PC-9 (cell line): ENCODE results near the gene ITGAE. TPM values are rescaled to one million over a fixed set of nuclear protein-coding genes. Genes with fewer than 3 reads are reported as not detected.

Source experiments
- BruUV-seq: library from RNA; stranded (reverse); fragments of 400-500 nt; replicated peaks from 2 replicates; lab custom pipeline; 2021; lab: Mats Ljungman, UMichigan
- CTCF ChIA-PET: fragments of 300-600 bp; sonication (Branson Sonifier 250); formaldehyde crosslinking; loops from one replicate; lab custom pipeline; 2022; ENCODE audit warnings: antibody characterized with exemption; lab: Charles Lee
- POLR2A ChIA-PET: fragments of 300-600 bp; sonication (Branson Sonifier 250); formaldehyde crosslinking; loops from one replicate; lab custom pipeline; 2022; ENCODE audit warnings: antibody characterized with exemption; ENCODE audit not compliant: unreplicated experiment; lab: Charles Lee
- DNase-seq, 2 experiments: peaks; one replicate each; pipeline versions ENCODE4 v3.0.0 to v3.0.0-alpha.2; 2015 to 2022; ENCODE audit warnings: mixed read lengths in 1 of 2
- H2AFZ ChIP-seq: fragments of 200-600 bp; sonication (generic); 2 replicates; pipeline ENCODE4 v1.8.1; 2017; ENCODE audit warnings: antibody characterized with exemption
- H3F3A ChIP-seq: fragments of 200-600 bp; sonication (generic); 2 replicates; pipeline ENCODE4 v1.8.1; 2017; ENCODE audit warnings: antibody characterized with exemption, mild to moderate bottlenecking, low read depth; ENCODE audit not compliant: insufficient read depth
- H3K27ac ChIP-seq: fragments of 200-600 bp; sonication (generic); 2 replicates; pipeline ENCODE4 v1.6.1; 2016; ENCODE audit warnings: mixed run types
- H3K27me3 ChIP-seq: fragments of 200-600 bp; sonication (generic); 2 replicates; pipeline ENCODE4 v1.6.1; 2016; ENCODE audit warnings: low read depth, mixed run types; ENCODE audit not compliant: insufficient read depth
- H3K36me3 ChIP-seq: fragments of 200-600 bp; sonication (generic); 2 replicates; pipeline ENCODE4 v1.6.1; 2016; ENCODE audit warnings: low read depth, mixed run types
- H3K4me1 ChIP-seq: fragments of 200-600 bp; sonication (generic); replicated peaks from 2 replicates; pipeline ENCODE4 v1.6.1; 2016; ENCODE audit warnings: mixed run types; ENCODE audit not compliant: insufficient read depth
- H3K4me2 ChIP-seq: fragments of 200-600 bp; sonication (generic); 2 replicates; pipeline ENCODE4 v1.6.1; 2017; ENCODE audit warnings: mixed run types
- H3K4me3 ChIP-seq: fragments of 200-600 bp; sonication (generic); 2 replicates; pipeline ENCODE4 v1.6.1; 2016; ENCODE audit warnings: mixed run types
- H3K79me2 ChIP-seq: fragments of 200-600 bp; sonication (generic); 2 replicates; pipeline ENCODE4 v1.6.1; 2017; ENCODE audit warnings: low read depth, mixed run types
- H3K9me2 ChIP-seq: fragments of 200-600 bp; sonication (generic); 2 replicates; pipeline ENCODE4 v1.8.1; 2017; ENCODE audit warnings: mild to moderate bottlenecking; ENCODE audit not compliant: insufficient read depth
- H3K9me3 ChIP-seq: fragments of 200-600 bp; sonication (generic); 2 replicates; pipeline ENCODE4 v1.8.1; 2016; ENCODE audit warnings: low read depth; ENCODE audit not compliant: insufficient read depth
- H4K20me1 ChIP-seq: fragments of 200-600 bp; sonication (generic); 2 replicates; pipeline ENCODE4 v1.8.1; 2017; ENCODE audit not compliant: insufficient read depth
- EZH2 ChIP-seq: fragments of 200-600 bp; sonication (generic); IDR thresholded peaks from 2 replicates; pipeline ENCODE4 v1.8.0; 2017; ENCODE audit warnings: antibody characterized with exemption, low read depth
- intact Hi-C: fragments of 100-400 bp; cut with micrococcal nuclease; formaldehyde crosslinking; loops from one replicate; pipeline ENCODE4 v1.10.0; 2022; ENCODE audit not compliant: unreplicated experiment
- total RNA-seq: library from RNA; stranded (reverse); gene quantifications from 2 replicates; pipeline ENCODE4 v1.2.3, GENCODE V29; 2021
- TF ChIP-seq, protein P1 (sequence below): fragments of 200-600 bp; sonication (generic); conservative IDR thresholded peaks from 2 replicates; pipeline ENCODE4 v1.6.1; 2017; ENCODE audit warnings: mixed run types, antibody characterized with exemption, mild to moderate bottlenecking, moderate library complexity

Gene ITGAE
- total RNA-seq, 1 experiment from 2014 or later, result 52.8 TPM

DNA sequence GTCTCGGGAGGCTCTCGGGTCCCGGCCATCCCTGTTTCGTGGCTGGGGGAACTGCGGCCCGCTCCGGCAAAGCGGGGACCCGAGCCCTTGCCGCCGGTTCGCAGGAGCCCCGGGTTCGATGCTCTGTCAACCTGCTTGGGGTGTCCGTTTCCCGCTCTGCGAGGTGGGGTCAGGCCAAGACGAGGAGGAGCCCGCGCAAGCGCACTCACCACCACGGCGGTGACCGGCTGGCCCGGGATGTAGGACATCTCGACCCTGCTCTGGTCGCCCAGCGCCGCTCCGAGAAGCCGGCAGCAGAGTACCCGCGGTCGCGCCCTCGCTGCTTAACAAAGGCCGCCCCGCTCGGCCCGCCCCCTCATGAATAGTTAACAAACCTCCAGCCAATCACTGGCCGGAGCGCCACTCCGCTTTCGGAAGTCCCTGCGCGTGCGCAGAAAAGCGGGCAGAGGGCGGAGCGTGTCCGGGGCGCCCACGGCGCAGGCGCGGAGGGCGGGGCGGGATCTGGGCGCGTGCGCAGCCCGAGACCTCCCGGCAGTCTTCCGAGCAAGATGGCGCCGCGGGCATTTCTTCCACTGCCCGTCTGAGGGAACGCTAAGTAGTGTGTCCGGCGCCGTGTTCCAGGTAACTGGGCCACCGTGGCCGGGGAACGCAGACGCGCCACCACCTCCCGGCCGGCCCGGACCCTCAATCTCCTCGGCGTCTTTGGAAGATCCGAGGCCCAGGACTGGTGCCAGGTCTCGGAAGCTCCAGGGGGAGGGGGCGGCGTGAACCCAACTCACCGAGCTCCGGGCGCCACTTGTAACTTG is 132.5 kb downstream of the ITGAE start, which contains the start of the genes EMC6 and TAX1BP3:
Gene EMC6 (plus strand): TSS at position 534 of the 806 bp plus-strand sequence. CDS start 335 bp downstream, outside the sequence.
Gene TAX1BP3 (minus strand): TSS at position 300 of the 806 bp plus-strand sequence. CDS start 52 bp downstream, at position 248.
- Histone ChIP-seq H3K4me2 (peak within 1 kb of the TSS; percentile 98), H3F3A (peaks cover 24% of the 10 kb centered on the region), H3K79me2 (peaks cover 63% of the 10 kb centered on the region), H3K4me1 (peaks cover 25% of the 10 kb centered on the region), H4K20me1 (peaks cover 39% of the 10 kb centered on the region), H3K4me3 (peak within 1 kb of the TSS; percentile 95), H3K36me3 (no peaks in the 10 kb centered on the region), H3K27me3 (no peaks in the 10 kb centered on the region), H3K9me2 (no peaks in the 10 kb centered on the region), H3K27ac (peak within 1 kb of the TSS; percentile 88), H2AFZ (peak within 1 kb of the TSS; percentile 83), H3K9me3 (no peaks in the 10 kb centered on the region)
- ChIA-PET POLR2A (interaction anchor here (0.6 to 1.7 kb wide), 5 partner anchors 32 to 659 kb away, joined by 3 to 26 read pairs (median 6); partner anchors contain the start of genes CTNS and SHPK), CTCF (interaction anchor here (0.6 kb wide), 1 partner anchor 464 kb away, joined by 3 read pairs; no protein-coding TSS in a partner anchor)
- no peak for TF ChIP-seq EZH2
- TF ChIP-seq, protein P1, sequence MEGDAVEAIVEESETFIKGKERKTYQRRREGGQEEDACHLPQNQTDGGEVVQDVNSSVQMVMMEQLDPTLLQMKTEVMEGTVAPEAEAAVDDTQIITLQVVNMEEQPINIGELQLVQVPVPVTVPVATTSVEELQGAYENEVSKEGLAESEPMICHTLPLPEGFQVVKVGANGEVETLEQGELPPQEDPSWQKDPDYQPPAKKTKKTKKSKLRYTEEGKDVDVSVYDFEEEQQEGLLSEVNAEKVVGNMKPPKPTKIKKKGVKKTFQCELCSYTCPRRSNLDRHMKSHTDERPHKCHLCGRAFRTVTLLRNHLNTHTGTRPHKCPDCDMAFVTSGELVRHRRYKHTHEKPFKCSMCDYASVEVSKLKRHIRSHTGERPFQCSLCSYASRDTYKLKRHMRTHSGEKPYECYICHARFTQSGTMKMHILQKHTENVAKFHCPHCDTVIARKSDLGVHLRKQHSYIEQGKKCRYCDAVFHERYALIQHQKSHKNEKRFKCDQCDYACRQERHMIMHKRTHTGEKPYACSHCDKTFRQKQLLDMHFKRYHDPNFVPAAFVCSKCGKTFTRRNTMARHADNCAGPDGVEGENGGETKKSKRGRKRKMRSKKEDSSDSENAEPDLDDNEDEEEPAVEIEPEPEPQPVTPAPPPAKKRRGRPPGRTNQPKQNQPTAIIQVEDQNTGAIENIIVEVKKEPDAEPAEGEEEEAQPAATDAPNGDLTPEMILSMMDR, result no peak; the same call in 1 of the 2 replicates
- no TSS peak for BruUV-seq
- DNase-seq, result peak; percentile 92 to 100
- intact Hi-C loops, result loop anchor here (1.0 to 5.0 kb wide), 4 partner anchors 32 to 1261 kb away; partner anchors contain the start of genes CTNS, HASPIN and SHPK

GRCh38 chr17:3667366-3668278 is 133.4 kb downstream of the ITGAE start:
- POLR2A ChIA-PET, result interaction anchor here (0.6 to 1.7 kb wide), 18 partner anchors 30 to 1261 kb away, joined by 3 to 30 read pairs (median 4); partner anchors contain the start of genes CTNS and SHPK
- DNase-seq, result peak; percentile 87 to 95

More at GRCh38 chr17:3667366-3668278, 133.4 kb downstream of the ITGAE start:
- Histone ChIP-seq H4K20me1 (peaks cover 39% of the 10 kb centered on the region), H3K4me3 (peak overlapping the region; percentile 95), H3K79me2 (peaks cover 63% of the 10 kb centered on the region), H3K36me3 (no peaks in the 10 kb centered on the region), H3K9me2 (no peaks in the 10 kb centered on the region), H3K4me2 (peak overlapping the region; percentile 98), H3K4me1 (peaks cover 25% of the 10 kb centered on the region), H3F3A (peaks cover 24% of the 10 kb centered on the region), H3K27ac (peak overlapping the region; percentile 88), H2AFZ (peak overlapping the region; percentile 83), H3K27me3 (no peaks in the 10 kb centered on the region), H3K9me3 (no peaks in the 10 kb centered on the region)
- CTCF ChIA-PET, result interaction anchor here (0.6 kb wide), 1 partner anchor 465 kb away, joined by 3 read pairs; no protein-coding TSS in a partner anchor
- TF ChIP-seq, protein P1, result no peak; the same call in 1 of the 2 replicates
- no peak for TF ChIP-seq EZH2
- intact Hi-C loops, result loop anchor here (1.0 to 5.0 kb wide), 4 partner anchors 31 to 1260 kb away; partner anchors contain the start of genes CTNS, HASPIN and SHPK
- TSS peak; percentile 45 for BruUV-seq
